ENCODE measurements around the gene TSPAN1.

DNA sequence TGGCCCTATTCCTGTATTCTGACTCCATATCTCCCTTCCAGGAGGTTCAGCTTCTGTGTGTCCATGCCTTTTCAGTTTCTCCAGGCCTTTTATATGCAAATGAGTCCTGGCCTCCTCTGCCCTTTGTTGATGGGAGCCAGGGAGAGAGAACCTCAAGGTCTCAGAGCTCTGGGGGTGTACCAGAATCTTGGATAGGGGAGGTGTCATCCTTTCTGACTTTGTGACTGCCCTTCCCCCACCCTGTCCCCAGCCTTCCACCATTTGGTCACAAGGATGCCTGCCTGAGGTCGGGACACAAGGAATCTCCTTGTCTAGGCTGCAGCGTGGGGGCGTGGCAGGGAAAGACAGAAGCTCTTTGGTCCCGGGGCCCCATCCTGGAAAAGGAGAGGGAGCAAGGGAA lies 46.9 kb downstream of the TSPAN1 start:
- TF ChIP-seq NCOR1 (IDR thresholded peaks at IDR 0.05; ENCODE audit: borderline replicate concordance, low read length): no peak
- TF ChIP-seq SMAD1 (CRISPR knock-in tag; IDR thresholded peaks at IDR 0.05; ENCODE audit: borderline replicate concordance, low read depth): no peak
- TF ChIP-seq, protein P1, sequence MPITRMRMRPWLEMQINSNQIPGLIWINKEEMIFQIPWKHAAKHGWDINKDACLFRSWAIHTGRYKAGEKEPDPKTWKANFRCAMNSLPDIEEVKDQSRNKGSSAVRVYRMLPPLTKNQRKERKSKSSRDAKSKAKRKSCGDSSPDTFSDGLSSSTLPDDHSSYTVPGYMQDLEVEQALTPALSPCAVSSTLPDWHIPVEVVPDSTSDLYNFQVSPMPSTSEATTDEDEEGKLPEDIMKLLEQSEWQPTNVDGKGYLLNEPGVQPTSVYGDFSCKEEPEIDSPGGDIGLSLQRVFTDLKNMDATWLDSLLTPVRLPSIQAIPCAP (CRISPR knock-in tag; IDR thresholded peaks at IDR 0.05; ENCODE audit: low read depth): no peak
- TF ChIP-seq FOXC1 (CRISPR knock-in tag; IDR thresholded peaks at IDR 0.05; ENCODE audit: borderline replicate concordance): no peak
- TF ChIP-seq, protein P2, sequence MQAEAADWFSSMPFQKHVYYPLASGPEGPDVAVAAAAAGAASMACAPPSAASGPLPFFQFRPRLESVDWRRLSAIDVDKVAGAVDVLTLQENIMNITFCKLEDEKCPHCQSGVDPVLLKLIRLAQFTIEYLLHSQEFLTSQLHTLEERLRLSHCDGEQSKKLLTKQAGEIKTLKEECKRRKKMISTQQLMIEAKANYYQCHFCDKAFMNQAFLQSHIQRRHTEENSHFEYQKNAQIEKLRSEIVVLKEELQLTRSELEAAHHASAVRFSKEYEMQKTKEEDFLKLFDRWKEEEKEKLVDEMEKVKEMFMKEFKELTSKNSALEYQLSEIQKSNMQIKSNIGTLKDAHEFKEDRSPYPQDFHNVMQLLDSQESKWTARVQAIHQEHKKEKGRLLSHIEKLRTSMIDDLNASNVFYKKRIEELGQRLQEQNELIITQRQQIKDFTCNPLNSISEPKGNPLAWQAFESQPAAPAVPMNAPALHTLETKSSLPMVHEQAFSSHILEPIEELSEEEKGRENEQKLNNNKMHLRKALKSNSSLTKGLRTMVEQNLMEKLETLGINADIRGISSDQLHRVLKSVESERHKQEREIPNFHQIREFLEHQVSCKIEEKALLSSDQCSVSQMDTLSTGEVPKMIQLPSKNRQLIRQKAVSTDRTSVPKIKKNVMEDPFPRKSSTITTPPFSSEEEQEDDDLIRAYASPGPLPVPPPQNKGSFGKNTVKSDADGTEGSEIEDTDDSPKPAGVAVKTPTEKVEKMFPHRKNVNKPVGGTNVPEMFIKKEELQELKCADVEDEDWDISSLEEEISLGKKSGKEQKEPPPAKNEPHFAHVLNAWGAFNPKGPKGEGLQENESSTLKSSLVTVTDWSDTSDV (CRISPR knock-in tag; IDR thresholded peaks at IDR 0.05): no peak
- no peak for TF ChIP-seq ZNF747 (CRISPR knock-in tag; IDR thresholded peaks at IDR 0.05; ENCODE audit: borderline replicate concordance)

Measured in HepG2 (cell line).